Ectodermal cell (in vitro differentiated cells): ENCODE measurements around the gene SYT5.

Experiments used
- H3K27ac ChIP-seq: 2 replicates; pipeline ENCODE4 v1.7.0; 2013; ENCODE audit warnings: mild to moderate bottlenecking, low read depth, low read length; ENCODE audit not compliant: insufficient read depth, poor library complexity, severe bottlenecking
- H3K27me3 ChIP-seq: 2 replicates; pipeline ENCODE4 v1.7.0; 2013; ENCODE audit warnings: mild to moderate bottlenecking, low read length; ENCODE audit not compliant: insufficient read depth, control insufficient read depth, poor library complexity, severe bottlenecking
- H3K36me3 ChIP-seq: one replicate; pipeline ENCODE4 v1.7.0; 2013; ENCODE audit warnings: low read length; ENCODE audit not compliant: control insufficient read depth, insufficient read depth
- H3K4me1 ChIP-seq: one replicate; pipeline ENCODE4 v1.7.0; 2013; ENCODE audit warnings: low read length; ENCODE audit not compliant: control insufficient read depth, insufficient read depth
- H3K4me3 ChIP-seq: 2 replicates; pipeline ENCODE4 v1.7.0; 2013; ENCODE audit warnings: low read depth, low read length, control low read depth; ENCODE audit not compliant: insufficient read depth
- H3K9me3 ChIP-seq: 2 replicates; pipeline ENCODE4 v1.7.0; 2013; ENCODE audit warnings: mild to moderate bottlenecking, low read length, moderate library complexity; ENCODE audit not compliant: control insufficient read depth
- WGBS, 2 experiments: methylation state at CpG; one replicate each; pipeline ENCODE4 v1.1.7; 2013; ENCODE audit warnings: missing lambda C conversion rate in 2 of 2; 5-methylcytosine and 5-hydroxymethylcytosine counted together

Gene SYT5

DNA sequence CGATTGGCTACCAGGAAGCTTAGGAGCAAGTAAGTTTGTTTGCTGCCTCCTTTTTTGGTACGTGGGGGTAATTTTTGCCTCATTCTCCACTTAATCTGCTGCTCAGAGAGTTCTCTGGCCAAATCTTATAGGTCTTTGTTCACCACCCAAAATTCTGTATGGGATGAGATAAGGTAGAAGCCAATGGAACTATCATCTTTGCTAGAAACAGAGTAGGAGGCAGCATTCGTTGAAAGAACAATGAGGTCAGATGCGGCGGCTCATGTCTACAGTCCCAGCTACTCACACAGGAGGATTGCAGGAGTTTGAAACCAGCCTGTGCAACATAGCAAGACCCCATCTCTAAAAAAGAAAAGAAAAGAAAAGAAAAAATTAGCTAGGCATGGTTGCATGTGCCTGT, 8.6 kb downstream of the SYT5 start:
- H3K4me3 ChIP-seq: no peak overlapping the region
- no peaks in the 10 kb centered on the region for H3K9me3 ChIP-seq
- peaks cover 8% of the 10 kb centered on the region for H3K4me1 ChIP-seq
- 87 to 88% methylated on average over 5 of the region's 5 CpGs for WGBS, 2 experiments
- no peaks in the 10 kb centered on the region for H3K36me3 ChIP-seq
- no peak overlapping the region for H3K27ac ChIP-seq
- peaks cover 61% of the 10 kb centered on the region for H3K27me3 ChIP-seq

DNA sequence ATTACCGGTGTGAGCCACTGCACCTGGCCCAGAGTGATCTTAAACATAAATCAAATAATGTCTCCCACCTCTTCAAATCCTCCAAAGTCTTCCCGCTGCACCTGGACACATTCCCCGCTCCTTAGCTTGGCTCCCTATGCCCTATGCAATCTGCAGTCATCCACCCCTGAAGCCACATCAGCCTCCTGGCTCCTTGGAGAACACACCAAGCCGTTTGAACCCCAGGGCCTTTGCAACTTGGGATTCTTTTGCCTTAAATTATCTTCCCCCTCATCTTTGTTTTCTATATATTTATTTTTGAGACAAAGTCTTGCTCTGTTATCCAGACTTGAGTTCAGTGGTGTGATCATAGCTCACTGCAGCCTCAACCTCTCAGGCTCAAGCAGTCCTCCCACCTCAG, 11.0 kb downstream of the SYT5 start:
- 79 to 82% methylated on average over 4 of the region's 4 CpGs for WGBS, 2 experiments

DNA sequence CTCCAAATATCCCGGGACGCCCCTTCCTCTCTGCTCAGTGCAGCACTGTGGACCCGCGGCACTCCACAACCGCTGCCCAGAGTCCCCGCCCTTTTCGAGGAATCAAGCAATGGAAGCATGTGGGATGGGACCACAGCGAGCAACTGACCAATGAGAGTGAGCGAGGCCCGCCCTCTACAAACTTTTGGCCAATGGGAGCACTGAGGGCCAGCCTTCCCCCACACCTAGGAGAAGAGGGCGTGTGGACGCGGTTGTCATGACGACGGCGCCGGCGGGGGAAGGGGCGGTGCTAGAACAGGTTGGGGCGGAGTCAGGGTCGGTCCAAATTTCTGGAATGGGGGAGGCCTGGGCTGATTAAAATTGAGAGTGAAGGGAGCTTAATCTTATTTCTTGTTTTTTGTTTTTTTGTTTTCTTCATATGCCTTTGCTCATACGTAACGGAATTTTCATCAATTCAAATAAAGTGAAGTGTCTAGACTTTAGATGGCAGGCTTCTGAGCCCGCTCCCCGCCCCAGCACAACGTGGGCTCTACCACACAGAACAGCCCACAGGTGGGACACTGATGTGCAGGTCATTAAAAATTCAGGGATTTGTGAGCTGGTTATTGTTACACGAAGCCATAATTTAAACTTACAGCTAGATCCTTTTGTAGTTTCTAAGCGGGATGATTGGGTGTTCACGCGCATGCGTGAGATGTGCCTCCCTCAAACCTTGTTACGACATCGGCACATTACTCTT, 13.4 kb downstream of the SYT5 start, which contains the start of gene DNAAF3:
Gene DNAAF3 (minus strand): TSS at position 84 of the 739 bp plus-strand sequence. CDS start 200 bp downstream, outside the sequence.
- Histone ChIP-seq H3K4me1 (no peaks in the 10 kb centered on the region), H3K9me3 (no peaks in the 10 kb centered on the region), H3K36me3 (no peaks in the 10 kb centered on the region), H3K4me3 (peak within 1 kb of the TSS; percentile 70), H3K27me3 (peaks cover 41% of the 10 kb centered on the region), H3K27ac (peak within 1 kb of the TSS; percentile 73)
- 5 to 6% methylated on average over 33 of the region's 33 CpGs for WGBS, 2 experiments

More for the DNA sequence above, 11.0 kb downstream of the SYT5 start:
- Histone ChIP-seq H3K4me1 (peaks cover 8% of the 10 kb centered on the region), H3K36me3 (no peaks in the 10 kb centered on the region), H3K4me3 (no peak overlapping the region), H3K9me3 (no peaks in the 10 kb centered on the region), H3K27me3 (peaks cover 59% of the 10 kb centered on the region), H3K27ac (no peak overlapping the region)

DNA sequence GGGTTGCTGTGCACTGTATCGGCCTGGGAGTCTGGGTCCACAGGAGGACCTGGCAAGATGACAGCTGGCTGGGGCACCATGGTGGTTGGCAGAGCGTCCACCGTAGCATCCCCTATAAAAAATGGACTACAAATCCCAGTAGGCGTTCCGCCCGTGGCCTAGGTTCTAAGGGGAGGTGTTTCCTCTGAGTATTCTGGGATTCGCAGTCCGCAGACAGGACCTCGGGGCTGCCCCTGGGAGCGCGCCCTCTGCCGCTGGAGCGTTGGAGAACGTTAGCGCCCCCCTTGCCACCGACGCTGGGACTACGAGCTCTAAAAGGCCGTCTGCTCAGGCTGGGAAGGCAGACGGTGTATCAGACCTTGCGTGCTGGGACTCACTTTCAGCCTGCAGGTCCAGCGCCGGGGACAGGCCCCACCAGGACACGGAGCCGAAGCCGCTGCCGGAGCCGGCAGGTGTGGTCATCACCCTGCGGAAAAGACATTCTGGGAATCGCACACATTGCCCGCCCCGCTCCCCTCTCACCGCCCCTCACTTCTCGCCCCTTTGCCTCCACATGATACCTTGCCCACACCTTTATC, 14.0 kb downstream of the SYT5 start:
- H3K4me1 ChIP-seq: no peaks in the 10 kb centered on the region
- H3K9me3 ChIP-seq: no peaks in the 10 kb centered on the region
- peak overlapping the region; percentile 70 for H3K4me3 ChIP-seq
- H3K27ac ChIP-seq: no peak overlapping the region
- 3% methylated on average over 34 of the region's 34 CpGs for WGBS, 2 experiments
- H3K36me3 ChIP-seq: no peaks in the 10 kb centered on the region
- H3K27me3 ChIP-seq: peaks cover 41% of the 10 kb centered on the region

DNA sequence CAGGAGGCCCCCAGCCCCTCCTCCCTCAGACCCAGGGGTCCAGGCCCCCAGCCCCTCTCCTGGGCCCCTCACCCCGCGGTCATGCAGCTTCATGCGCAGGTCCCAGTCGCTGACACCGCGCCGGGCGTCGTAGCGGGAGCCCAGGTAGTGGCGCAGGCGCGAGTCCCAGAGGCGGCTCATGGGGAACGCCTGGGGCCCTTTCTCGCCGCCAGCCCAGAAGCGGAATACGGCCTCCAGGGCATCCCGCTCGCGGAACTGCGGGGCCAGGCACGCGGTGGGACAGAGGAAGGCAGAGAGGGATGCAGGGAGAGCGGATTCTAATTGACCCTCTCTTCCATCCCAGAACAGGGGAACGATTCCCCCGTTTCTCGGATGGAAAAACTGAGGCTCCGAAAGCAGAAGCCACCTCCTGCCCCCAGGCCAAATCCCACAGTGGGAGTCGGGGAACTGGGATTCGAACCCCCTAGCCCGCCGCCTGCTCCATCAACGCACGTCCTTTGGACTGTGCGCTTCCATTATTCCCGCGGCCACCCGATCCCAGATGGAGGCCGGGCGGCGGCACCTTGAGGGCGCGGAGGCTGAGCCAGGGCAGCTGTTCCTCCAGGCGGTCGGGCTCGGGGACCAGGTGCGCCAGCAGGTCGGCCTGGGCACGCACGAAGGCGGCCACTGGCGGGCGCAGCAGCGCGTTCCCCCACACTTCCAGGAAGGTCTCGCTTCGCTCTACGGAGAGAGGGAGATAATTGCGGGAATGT, 18.3 kb downstream of the SYT5 start:
- WGBS, 2 experiments: 92% methylated on average over 54 to 58 of the region's 61 CpGs
- Histone ChIP-seq H3K9me3 (no peaks in the 10 kb centered on the region), H3K27ac (no peak overlapping the region)

DNA sequence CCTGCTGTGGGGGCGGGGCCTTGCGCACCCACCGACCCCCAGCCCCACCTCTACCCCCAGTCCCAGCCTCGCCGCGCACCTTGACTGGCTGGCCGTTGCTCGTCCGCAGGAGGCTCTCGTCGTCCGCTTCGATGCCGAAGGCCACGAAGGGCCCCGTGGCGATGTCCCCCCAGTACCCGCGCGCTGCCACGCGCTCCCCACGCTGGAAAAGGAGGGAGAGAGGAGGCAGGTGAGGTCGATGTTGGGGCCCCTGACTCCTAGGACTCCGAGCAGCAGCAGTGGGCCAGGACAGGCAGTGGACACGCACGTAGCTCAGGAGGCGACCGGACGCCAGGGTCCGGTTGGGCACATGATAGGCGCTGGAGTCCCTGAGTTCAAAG, 19.1 kb downstream of the SYT5 start:
- H3K4me3 ChIP-seq: no peak overlapping the region
- no peak overlapping the region for H3K27ac ChIP-seq
- 41 to 46% methylated on average over 32 of the region's 32 CpGs for WGBS, 2 experiments
- no peaks in the 10 kb centered on the region for H3K9me3 ChIP-seq
- H3K27me3 ChIP-seq: peaks cover 13% of the 10 kb centered on the region
- peaks cover 17% of the 10 kb centered on the region for H3K4me1 ChIP-seq
- no peaks in the 10 kb centered on the region for H3K36me3 ChIP-seq

More for the DNA sequence above, 18.3 kb downstream of the SYT5 start:
- peaks cover 13% of the 10 kb centered on the region for H3K27me3 ChIP-seq
- H3K4me1 ChIP-seq: peaks cover 17% of the 10 kb centered on the region
- H3K36me3 ChIP-seq: no peaks in the 10 kb centered on the region
- H3K4me3 ChIP-seq: no peak overlapping the region

DNA sequence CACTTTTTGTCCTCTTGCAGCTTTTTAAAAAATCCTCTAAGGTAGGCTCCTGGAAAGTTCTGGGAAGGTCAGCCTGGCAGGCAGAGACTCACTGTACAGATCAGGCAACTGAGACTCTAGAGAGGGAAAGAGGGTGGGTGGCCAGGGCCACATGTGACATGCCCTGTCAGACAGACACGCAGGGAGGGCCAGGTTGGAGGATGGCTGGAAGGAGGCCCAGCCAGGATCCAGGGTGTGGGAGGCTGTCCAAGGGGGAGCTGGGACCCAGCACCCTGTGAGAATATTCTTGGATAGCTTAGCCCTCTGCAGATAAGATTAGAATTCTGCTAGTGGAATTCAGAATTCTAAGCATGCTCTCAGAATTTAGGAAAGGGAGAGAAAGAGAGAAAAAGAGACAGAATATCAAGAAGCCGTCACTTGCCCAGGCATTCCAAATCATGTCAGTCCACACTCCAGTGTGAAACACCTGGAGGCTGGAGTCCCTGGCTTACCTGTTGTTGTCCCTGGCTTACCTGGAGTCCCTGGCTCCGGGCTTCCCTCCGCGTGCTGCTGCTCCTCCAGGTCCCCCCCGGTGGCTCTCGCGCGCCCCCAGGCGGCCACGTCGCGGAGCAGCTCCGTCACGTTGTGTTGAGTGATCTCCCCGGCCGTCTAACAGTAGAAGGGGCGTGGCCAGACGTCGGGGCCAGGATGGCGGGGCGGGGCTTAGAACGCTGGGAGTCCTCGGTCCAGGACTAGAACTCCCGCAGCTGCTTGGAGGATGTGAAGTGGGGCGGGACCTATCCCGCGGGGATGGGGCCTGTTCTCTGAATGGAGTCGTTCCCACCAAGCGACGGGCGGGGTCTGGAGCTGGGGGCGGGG, 19.7 kb downstream of the SYT5 start:
- Histone ChIP-seq H3K27me3 (peaks cover 13% of the 10 kb centered on the region), H3K9me3 (no peaks in the 10 kb centered on the region), H3K36me3 (no peaks in the 10 kb centered on the region), H3K4me1 (peaks cover 17% of the 10 kb centered on the region), H3K4me3 (no peak overlapping the region), H3K27ac (no peak overlapping the region)
- 4 to 5% methylated on average over 33 of the region's 33 CpGs for WGBS, 2 experiments

DNA sequence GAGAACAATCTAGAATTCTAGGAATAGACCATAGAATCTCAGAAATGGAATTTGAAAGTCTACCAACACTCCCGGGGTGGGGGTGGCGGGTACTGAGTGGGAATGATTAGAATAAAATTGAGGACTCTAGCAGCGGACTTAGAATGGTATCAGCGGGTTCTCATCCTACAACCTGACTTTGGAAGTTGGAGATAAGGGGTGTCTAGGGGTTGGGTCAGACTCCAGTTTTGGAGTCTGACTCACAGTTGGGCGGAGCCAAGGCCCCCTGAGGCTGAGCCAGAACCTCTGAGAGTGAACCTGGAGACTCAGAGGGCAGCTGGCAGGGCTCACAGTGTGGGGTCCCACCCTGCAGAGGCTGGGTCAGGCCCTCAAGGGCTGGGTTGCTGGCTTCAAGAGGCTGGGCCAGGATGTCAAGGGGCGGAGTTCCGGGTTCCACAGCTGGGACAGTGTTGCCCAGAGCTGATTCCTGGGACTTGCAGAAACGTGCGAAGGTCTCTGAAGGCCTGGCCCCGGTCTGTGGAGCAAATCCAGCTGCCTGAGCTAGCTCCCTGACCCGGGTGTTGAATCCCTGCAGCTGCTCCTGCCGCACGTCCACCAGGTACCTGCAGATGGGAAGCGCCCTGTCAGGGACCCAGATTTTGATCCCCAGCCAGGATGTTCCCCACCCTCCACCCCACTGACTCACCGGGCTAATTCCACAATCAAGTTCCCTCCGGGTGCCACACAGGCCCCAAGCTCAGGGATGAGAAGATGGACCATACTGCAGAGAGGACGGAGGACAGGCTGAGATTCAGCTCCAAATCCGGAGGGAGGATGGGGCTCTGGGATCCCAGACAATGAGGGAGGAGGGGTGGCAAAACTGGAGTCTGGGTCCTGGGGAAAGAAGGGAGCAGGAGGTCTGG, 21.0 kb downstream of the SYT5 start:
- Histone ChIP-seq H3K27ac (no peak overlapping the region), H3K4me3 (no peak overlapping the region), H3K9me3 (no peaks in the 10 kb centered on the region), H3K27me3 (peaks cover 13% of the 10 kb centered on the region), H3K36me3 (no peaks in the 10 kb centered on the region), H3K4me1 (peaks cover 17% of the 10 kb centered on the region)
- WGBS, 2 experiments: 66 to 72% methylated on average over 18 of the region's 18 CpGs

DNA sequence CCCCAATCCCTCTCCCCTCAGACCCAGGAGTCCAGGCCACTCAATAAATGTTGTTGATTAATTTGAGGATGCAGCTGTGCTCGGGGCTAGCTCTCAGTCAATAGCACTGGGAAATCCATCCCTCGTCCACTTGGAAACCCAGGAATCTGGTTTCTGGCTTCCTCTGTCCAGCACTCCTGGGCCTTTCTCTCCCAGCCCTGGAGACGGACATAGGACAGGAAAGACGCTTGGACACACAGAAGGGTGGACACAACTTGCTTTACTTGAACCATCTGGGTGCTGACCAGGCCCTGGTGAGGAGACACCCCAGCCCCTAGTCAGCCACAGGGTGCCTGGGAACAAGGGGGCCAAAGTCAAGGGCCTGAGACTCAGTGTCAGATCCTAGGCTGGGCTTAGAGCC, 21.7 kb downstream of the SYT5 start:
- no peak overlapping the region for H3K4me3 ChIP-seq
- WGBS, 2 experiments: 86 to 89% methylated on average over 4 of the region's 4 CpGs
- H3K27me3 ChIP-seq: peaks cover 13% of the 10 kb centered on the region
- H3K9me3 ChIP-seq: no peaks in the 10 kb centered on the region
- no peaks in the 10 kb centered on the region for H3K36me3 ChIP-seq
- H3K4me1 ChIP-seq: peaks cover 17% of the 10 kb centered on the region
- no peak overlapping the region for H3K27ac ChIP-seq
